GM12878 (cell line): ENCODE measurements around the gene YAE1. TPM values are rescaled to one million over a fixed set of nuclear protein-coding genes. Genes with fewer than 3 reads are reported as not detected.

Source experiments
- ATAC-seq: fragments of 200-7000 bp; cut with Tn5 transposase; 3 replicates; pipeline ENCODE4 v1.9.1; 2020; ENCODE audit warnings: mild to moderate bottlenecking, moderate library complexity
- BruUV-seq: library from RNA; stranded (reverse); fragments of 400-500 nt; replicated peaks from 2 replicates; lab custom pipeline; 2021; lab: Mats Ljungman, UMichigan
- CTCF ChIA-PET: fragments of 300-600 bp; sonication (Branson Sonifier 250); formaldehyde crosslinking; extraction: SDS; loops from one replicate; lab custom pipeline; 2021; ENCODE audit warnings: inconsistent platforms; lab: Yijun Ruan, JAX
- POLR2A ChIA-PET: fragments of 350-600 bp; formaldehyde crosslinking; extraction: SDS; loops from one replicate; lab custom pipeline; 2021; ENCODE audit warnings: inconsistent platforms; lab: Charles Lee
- RAD21 ChIA-PET: fragments of 300-600 bp; sonication (Branson Sonifier 250); formaldehyde crosslinking; loops from one replicate; lab custom pipeline; 2023; ENCODE audit warnings: antibody characterized with exemption; ENCODE audit not compliant: unreplicated experiment; lab: Charles Lee
- SMC1A ChIA-PET: fragments of 300-600 bp; sonication (Branson Sonifier 250); formaldehyde crosslinking; loops from one replicate; lab custom pipeline; 2023; ENCODE audit not compliant: unreplicated experiment, uncharacterized antibody; lab: Charles Lee
- DNase-seq: peaks from one replicate; pipeline ENCODE4 v3.0.0-alpha.2; 2011; ENCODE audit warnings: low read depth, low spot score
- FAIRE-seq: peaks from 3 replicates; lab custom pipeline; 2011; peaks lifted over from hg19 to GRCh38; lab: Jason Lieb, UNC
- H2AFZ ChIP-seq: 2 replicates; pipeline ENCODE4 v1.6.0; 2011; ENCODE audit warnings: low read depth, low read length, control low read depth; ENCODE audit not compliant: control insufficient read depth
- H3K27ac ChIP-seq: 2 replicates; pipeline ENCODE4 v1.5.1; 2011; ENCODE audit warnings: control low read depth; ENCODE audit not compliant: control insufficient read depth, insufficient read depth
- H3K27me3 ChIP-seq, 2 experiments: replicated peaks in 1 of 2; 2 replicates each; pipeline versions ENCODE4 v1.6.0 to v1.6.1; 2011; ENCODE audit warnings: low read length in 1 of 2; ENCODE audit not compliant: control insufficient read depth in 2 of 2, insufficient read depth in 2 of 2
- H3K36me3 ChIP-seq, 2 experiments: 2 replicates each; pipeline ENCODE4 v1.5.1; 2011; ENCODE audit warnings: low read length in 1 of 2; ENCODE audit not compliant: control insufficient read depth in 2 of 2, insufficient read depth in 2 of 2
- H3K4me1 ChIP-seq: 2 replicates; pipeline ENCODE4 v1.6.1; 2011; ENCODE audit warnings: mild to moderate bottlenecking, low read length, moderate library complexity, mixed read lengths; ENCODE audit not compliant: control insufficient read depth, insufficient read depth
- H3K4me2 ChIP-seq: 2 replicates; pipeline ENCODE4 v1.6.0; 2011; ENCODE audit warnings: control low read depth; ENCODE audit not compliant: control insufficient read depth, insufficient read depth
- H3K4me3 ChIP-seq: fragments of 200-600 bp; sonication (generic); 2 replicates; pipeline ENCODE4 v1.5.1; 2016
- H3K79me2 ChIP-seq: 2 replicates; pipeline ENCODE4 v1.6.0; 2011; ENCODE audit warnings: low read length; ENCODE audit not compliant: control insufficient read depth, insufficient read depth
- H3K9ac ChIP-seq: 2 replicates; pipeline ENCODE4 v1.8.0; 2011; ENCODE audit warnings: low read length, control low read depth, mixed read lengths; ENCODE audit not compliant: control insufficient read depth, insufficient read depth
- H3K9me3 ChIP-seq: replicated peaks from 3 replicates; pipeline ENCODE4 v1.5.1; 2011; ENCODE audit warnings: mild to moderate bottlenecking, low read length; ENCODE audit not compliant: control insufficient read depth, insufficient read depth
- H4K20me1 ChIP-seq: 2 replicates; pipeline ENCODE4 v1.6.0; 2011; ENCODE audit not compliant: control insufficient read depth, insufficient read depth
- CEBPZ ChIP-seq: fragments of 150-350 bp; IDR thresholded peaks from 2 replicates; pipeline ENCODE4 v1.6.1; 2016; ENCODE audit warnings: low read depth, low read length
- E2F4 ChIP-seq: IDR thresholded peaks from 2 replicates; pipeline ENCODE4 v1.6.1; 2012; ENCODE audit warnings: low read depth, low read length, improper control_type of control experiment
- KDM1A ChIP-seq: fragments of 200-600 bp; sonication (generic); IDR thresholded peaks from 2 replicates; pipeline ENCODE4 v1.6.1; 2016; ENCODE audit warnings: borderline replicate concordance
- MTA3 ChIP-seq: IDR thresholded peaks from 2 replicates; pipeline ENCODE4 v1.6.1; 2012; ENCODE audit warnings: low read length, inconsistent platforms, borderline replicate concordance
- TCF12 ChIP-seq: IDR thresholded peaks from 2 replicates; pipeline ENCODE4 v1.6.1; 2011; ENCODE audit warnings: low read depth, mild to moderate bottlenecking, low read length
- ZBTB4 ChIP-seq: fragments of 450-650 bp; formaldehyde crosslinking; IDR thresholded peaks from 2 replicates; pipeline ENCODE4 v1.4.0; 2022; ENCODE audit warnings: mild to moderate bottlenecking, moderate library complexity
- ZNF274 ChIP-seq: IDR thresholded peaks from one replicate; pipeline ENCODE4 v1.8.0; 2011; ENCODE audit not compliant: insufficient read length, insufficient read depth
- WGBS: methylation state at CpG from one replicate; pipeline ENCODE4 v1.1.6; 2016; ENCODE audit warnings: low lambda C conversion rate; ENCODE audit not compliant: insufficient replicate concordance, insufficient coverage; ENCODE audit errors: missing lambda C conversion rate; 5-methylcytosine and 5-hydroxymethylcytosine counted together
- in situ Hi-C: fragments of 300-500 bp; cut with MboI; formaldehyde crosslinking; loops from 9 replicates; pipeline ENCODE4 v1.14.3; 2018; ENCODE audit warnings: mixed read lengths
- intact Hi-C: fragments of 100-400 bp; cut with micrococcal nuclease; formaldehyde crosslinking; loops from one replicate; pipeline ENCODE4 v1.14.2; 2022; ENCODE audit not compliant: unreplicated experiment
- polyA plus RNA-seq, 11 experiments: library from polyadenylated mRNA; depleted of rRNA in 4 of 11; unstranded in 6 of 11; stranded (reverse) in 5 of 11; fragments of >200 nt; fragmentation: Nextera tagmentation in 4 of 11; fragmentation: Illumina TruSeq in 1 of 11; extraction: Ambion mirVana in 4 of 11; extraction: Trizol in 1 of 11; gene quantifications; 1 replicate in 1 of 11; 2 replicates in 10 of 11; pipeline versions ENCODE4 v1.2.1 to v1.2.3, GENCODE V29; 2011 to 2016; ENCODE audit warnings: inconsistent platforms in 2 of 11, missing spikeins in 2 of 11, low read depth in 1 of 11
- total RNA-seq, 4 experiments: library from RNA; depleted of rRNA in 3 of 4; stranded (reverse); fragments of >200 nt in 3 of 4; fragmentation: Illumina TruSeq in 1 of 4; extraction: Trizol in 1 of 4; gene quantifications; 2 replicates each; pipeline versions ENCODE4 v1.2.1 to v1.2.3, GENCODE V29; 2013 to 2021

The YAE1 gene
- total and polyA plus RNA-seq, 10 of the 15 experiments (the other 5 are each of a cell fraction or from before 2014, with no cell fraction given): 13.5 to 35.8 (median 22.9) TPM

- no peaks in the 10 kb centered on the region for H3K36me3 ChIP-seq
- 33% methylated on average over 3 of the region's 3 CpGs for WGBS
- TF ChIP-seq MTA3 (no peak), KDM1A (no peak), E2F4 (no peak), TCF12 (no peak), ZBTB4 (CRISPR knock-in tag) (no peak), ZNF274 (no peak), CEBPZ (no peak)
- TF ChIP-seq, all 136 proteins: peak for 0
- Histone ChIP-seq H3K27ac (no peak overlapping the region), H3K9me3 (no peaks in the 10 kb centered on the region), H3K9ac (no peak overlapping the region), H3K27me3 (no peaks in the 10 kb centered on the region; a peak in 2 of 4 replicates), H3K4me3 (no peak overlapping the region), H3K4me2 (no peak overlapping the region), H3K4me1 (no peaks in the 10 kb centered on the region), H2AFZ (no peak overlapping the region), H4K20me1 (no peaks in the 10 kb centered on the region; the same call in 1 of the 2 replicates), H3K79me2 (no peaks in the 10 kb centered on the region)
- no TSS peak for BruUV-seq
- ChIA-PET CTCF (interaction anchor here (1.3 kb wide), 1 partner anchor 76 kb away, joined by 3 read pairs; no protein-coding TSS in a partner anchor), SMC1A (interaction anchor here (0.6 kb wide), 2 partner anchors 62 to 69 kb away, joined by 3 read pairs; no protein-coding TSS in a partner anchor), POLR2A (no interaction called here), RAD21 (no interaction called here)
- intact Hi-C loops (no loop called here), in situ Hi-C loops (no loop called here)
- no peak for DNase-seq
- no peak for ATAC-seq
- no peak for FAIRE-seq
These were observed 36.6 kb upstream of the YAE1 start for GRCh38 chr7:39529582-39529981.
